GM19328 (cell line): ENCODE measurements around the gene PBX3.

ENCODE experiments used
- ATAC-seq: cut with Tn5 transposase; IDR thresholded peaks from one replicate; pipeline ENCODE4 v1.9.1; 2021; ENCODE audit warnings: mild to moderate bottlenecking, moderate library complexity; ENCODE audit not compliant: unreplicated experiment

PBX3 gene

GRCh38 chr9:125747053-125747764 is at the start of gene PBX3:
Gene PBX3 (plus strand): TSS chr9:125747373.
- ATAC-seq: peak; percentile 13

GRCh38 chr9:125699870-125700269 is 47.3 kb upstream of the PBX3 start:
- no peak for ATAC-seq

- peak; percentile 68 for ATAC-seq
Measured at GRCh38 chr9:125700791-125701190, 46.4 kb upstream of the PBX3 start.

- ATAC-seq: no peak
Measured at GRCh38 chr9:125701351-125701750, 45.8 kb upstream of the PBX3 start.

GRCh38 chr9:125703662-125704061 is 43.5 kb upstream of the PBX3 start:
- ATAC-seq: no peak

GRCh38 chr9:125705893-125706292 is 41.3 kb upstream of the PBX3 start:
- ATAC-seq: no peak

GRCh38 chr9:125706651-125707471 is 40.3 kb upstream of the PBX3 start, which contains the start of gene MAPKAP1:
Gene MAPKAP1 (minus strand): TSS chr9:125707208. CDS start chr9:125672574, 34,634 bp downstream.
- ATAC-seq: peak; percentile 97

- no peak for ATAC-seq
Measured at GRCh38 chr9:125707472-125707804, 39.7 kb upstream of the PBX3 start.

- no peak for ATAC-seq
Measured at GRCh38 chr9:125726456-125727132, 20.6 kb upstream of the PBX3 start.

GRCh38 chr9:125730168-125730567 is 17.0 kb upstream of the PBX3 start:
- ATAC-seq: no peak

- ATAC-seq: no peak
Measured at GRCh38 chr9:125732562-125732961, 14.6 kb upstream of the PBX3 start.

GRCh38 chr9:125739436-125739835 is 7.7 kb upstream of the PBX3 start:
- no peak for ATAC-seq

- ATAC-seq: no peak
Measured at GRCh38 chr9:125742657-125743056, 4.5 kb upstream of the PBX3 start.

GRCh38 chr9:125743682-125744428 is 3.3 kb upstream of the PBX3 start:
- ATAC-seq: no peak

- no peak for ATAC-seq
Measured at GRCh38 chr9:125744616-125745015, 2.6 kb upstream of the PBX3 start.

GRCh38 chr9:125745018-125745417 is 2.2 kb upstream of the PBX3 start:
- no peak for ATAC-seq

- ATAC-seq: no peak
Measured at GRCh38 chr9:125745682-125746016, 1.5 kb upstream of the PBX3 start.

GRCh38 chr9:125746017-125746773 is 978 bp upstream of the PBX3 start:
- peak; percentile 63 for ATAC-seq

- peak; percentile 16 for ATAC-seq
Measured at GRCh38 chr9:125746774-125747052, 460 bp upstream of the PBX3 start.

GRCh38 chr9:125747765-125748445 is 732 bp downstream of the PBX3 start:
- ATAC-seq: no peak
